Measurements from ENCODE around the gene ZNF503. TPM values are rescaled to one million over a fixed set of nuclear protein-coding genes. Genes with fewer than 3 reads are reported as not detected.

ZNF503 gene
- total and polyA plus RNA-seq, 10 of the 15 experiments (the other 5 are each of a cell fraction or from before 2014, with no cell fraction given), result 0.05 to 1.1 (median 0.11) TPM; not detected in 1

GRCh38 chr10:75367901-75368300, 33.7 kb downstream of the ZNF503 start:
- POLR2A ChIA-PET, result no interaction called here

More at GRCh38 chr10:75367901-75368300, 33.7 kb downstream of the ZNF503 start:
- no peaks in the 10 kb centered on the region; a peak in 2 of 4 replicates for H3K27me3 ChIP-seq (replicated peaks in 1 of 2; ENCODE audit: control insufficient read depth in 2 of 2, insufficient read depth in 2 of 2, low read length in 1 of 2)
- ChIA-PET CTCF (no interaction called here), RAD21 (ENCODE audit: unreplicated experiment) (no interaction called here), SMC1A (ENCODE audit: uncharacterized antibody, unreplicated experiment) (no interaction called here)
- 0% methylated on average over 2 of the region's 2 CpGs for WGBS (ENCODE audit: insufficient coverage, insufficient replicate concordance, low lambda C conversion rate, missing lambda C conversion rate)
- BruUV-seq (replicated peaks), result no TSS peak
- no peaks in the 10 kb centered on the region for H3K4me1 ChIP-seq (ENCODE audit: control insufficient read depth, insufficient read depth, low read length)
- H3K27ac ChIP-seq (ENCODE audit: control insufficient read depth, insufficient read depth), result no peak overlapping the region
- no peak for ATAC-seq
- DNase-seq (ENCODE audit: low read depth, low spot score), result no peak
- H4K20me1 ChIP-seq (ENCODE audit: control insufficient read depth, insufficient read depth), result no peaks in the 10 kb centered on the region
- no peak overlapping the region for H3K4me3 ChIP-seq
- H2AFZ ChIP-seq (ENCODE audit: control insufficient read depth, low read depth, low read length), result no peak overlapping the region
- FAIRE-seq, result no peak
- TF ChIP-seq, protein P1, sequence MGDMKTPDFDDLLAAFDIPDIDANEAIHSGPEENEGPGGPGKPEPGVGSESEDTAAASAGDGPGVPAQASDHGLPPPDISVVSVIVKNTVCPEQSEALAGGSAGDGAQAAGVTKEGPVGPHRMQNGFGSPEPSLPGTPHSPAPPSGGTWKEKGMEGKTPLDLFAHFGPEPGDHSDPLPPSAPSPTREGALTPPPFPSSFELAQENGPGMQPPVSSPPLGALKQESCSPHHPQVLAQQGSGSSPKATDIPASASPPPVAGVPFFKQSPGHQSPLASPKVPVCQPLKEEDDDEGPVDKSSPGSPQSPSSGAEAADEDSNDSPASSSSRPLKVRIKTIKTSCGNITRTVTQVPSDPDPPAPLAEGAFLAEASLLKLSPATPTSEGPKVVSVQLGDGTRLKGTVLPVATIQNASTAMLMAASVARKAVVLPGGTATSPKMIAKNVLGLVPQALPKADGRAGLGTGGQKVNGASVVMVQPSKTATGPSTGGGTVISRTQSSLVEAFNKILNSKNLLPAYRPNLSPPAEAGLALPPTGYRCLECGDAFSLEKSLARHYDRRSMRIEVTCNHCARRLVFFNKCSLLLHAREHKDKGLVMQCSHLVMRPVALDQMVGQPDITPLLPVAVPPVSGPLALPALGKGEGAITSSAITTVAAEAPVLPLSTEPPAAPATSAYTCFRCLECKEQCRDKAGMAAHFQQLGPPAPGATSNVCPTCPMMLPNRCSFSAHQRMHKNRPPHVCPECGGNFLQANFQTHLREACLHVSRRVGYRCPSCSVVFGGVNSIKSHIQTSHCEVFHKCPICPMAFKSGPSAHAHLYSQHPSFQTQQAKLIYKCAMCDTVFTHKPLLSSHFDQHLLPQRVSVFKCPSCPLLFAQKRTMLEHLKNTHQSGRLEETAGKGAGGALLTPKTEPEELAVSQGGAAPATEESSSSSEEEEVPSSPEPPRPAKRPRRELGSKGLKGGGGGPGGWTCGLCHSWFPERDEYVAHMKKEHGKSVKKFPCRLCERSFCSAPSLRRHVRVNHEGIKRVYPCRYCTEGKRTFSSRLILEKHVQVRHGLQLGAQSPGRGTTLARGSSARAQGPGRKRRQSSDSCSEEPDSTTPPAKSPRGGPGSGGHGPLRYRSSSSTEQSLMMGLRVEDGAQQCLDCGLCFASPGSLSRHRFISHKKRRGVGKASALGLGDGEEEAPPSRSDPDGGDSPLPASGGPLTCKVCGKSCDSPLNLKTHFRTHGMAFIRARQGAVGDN (IDR thresholded peaks at IDR 0.05), result no peak
- TF ChIP-seq ZNF207 (IDR thresholded peaks at IDR 0.05; ENCODE audit: borderline replicate concordance), result no peak
- no peak for TF ChIP-seq NRF1 (conservative IDR thresholded peaks at IDR 0.05; ENCODE audit: low read depth, low read length)
- TF ChIP-seq SREBF1 (IDR thresholded peaks at IDR 0.05; ENCODE audit: low read length), result no peak
- TF ChIP-seq RELA (IDR thresholded peaks at IDR 0.05; ENCODE audit: borderline replicate concordance, partially characterized antibody), result no peak
- TF ChIP-seq JUND (IDR thresholded peaks at IDR 0.05; ENCODE audit: low read depth, low read length), result no peak
- TF ChIP-seq SRF (IDR thresholded peaks at IDR 0.05; ENCODE audit: low read depth in 2 of 2, low read length in 2 of 2), result no peak
- TF ChIP-seq ATF7 (IDR thresholded peaks at IDR 0.05; ENCODE audit: low read depth), result no peak
- no peak for TF ChIP-seq EED (IDR thresholded peaks at IDR 0.05; ENCODE audit: low read depth)
- no peak for TF ChIP-seq NR2C1 (IDR thresholded peaks at IDR 0.05)
- TF ChIP-seq, protein P2, sequence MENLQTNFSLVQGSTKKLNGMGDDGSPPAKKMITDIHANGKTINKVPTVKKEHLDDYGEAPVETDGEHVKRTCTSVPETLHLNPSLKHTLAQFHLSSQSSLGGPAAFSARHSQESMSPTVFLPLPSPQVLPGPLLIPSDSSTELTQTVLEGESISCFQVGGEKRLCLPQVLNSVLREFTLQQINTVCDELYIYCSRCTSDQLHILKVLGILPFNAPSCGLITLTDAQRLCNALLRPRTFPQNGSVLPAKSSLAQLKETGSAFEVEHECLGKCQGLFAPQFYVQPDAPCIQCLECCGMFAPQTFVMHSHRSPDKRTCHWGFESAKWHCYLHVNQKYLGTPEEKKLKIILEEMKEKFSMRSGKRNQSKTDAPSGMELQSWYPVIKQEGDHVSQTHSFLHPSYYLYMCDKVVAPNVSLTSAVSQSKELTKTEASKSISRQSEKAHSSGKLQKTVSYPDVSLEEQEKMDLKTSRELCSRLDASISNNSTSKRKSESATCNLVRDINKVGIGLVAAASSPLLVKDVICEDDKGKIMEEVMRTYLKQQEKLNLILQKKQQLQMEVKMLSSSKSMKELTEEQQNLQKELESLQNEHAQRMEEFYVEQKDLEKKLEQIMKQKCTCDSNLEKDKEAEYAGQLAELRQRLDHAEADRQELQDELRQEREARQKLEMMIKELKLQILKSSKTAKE (IDR thresholded peaks at IDR 0.05; ENCODE audit: low read depth, poor library complexity, severe bottlenecking), result no peak
- TF ChIP-seq CEBPB (IDR thresholded peaks at IDR 0.05; ENCODE audit: borderline replicate concordance in 1 of 2, low read depth in 2 of 2, low read length in 2 of 2), result no peak
- TF ChIP-seq PAX8 (IDR thresholded peaks at IDR 0.05), result no peak
- no peak for TF ChIP-seq IKZF2 (IDR thresholded peaks at IDR 0.05)
- H3K4me2 ChIP-seq (ENCODE audit: control insufficient read depth, insufficient read depth), result no peak overlapping the region
- intact Hi-C loops (cut with micrococcal nuclease; ENCODE audit: unreplicated experiment) (no loop called here), in situ Hi-C loops (cut with MboI) (no loop called here)
- no peak overlapping the region for H3K9ac ChIP-seq (ENCODE audit: control insufficient read depth, insufficient read depth, low read length)
- H3K36me3 ChIP-seq (ENCODE audit: control insufficient read depth in 2 of 2, insufficient read depth in 2 of 2, low read length in 1 of 2), result no peaks in the 10 kb centered on the region
- no peaks in the 10 kb centered on the region for H3K79me2 ChIP-seq (ENCODE audit: control insufficient read depth, insufficient read depth, low read length)
- H3K9me3 ChIP-seq (replicated peaks; ENCODE audit: control insufficient read depth, insufficient read depth, low read length), result no peaks in the 10 kb centered on the region

All from GM12878 (cell line).